ENCODE results near the gene OR4A15. TPM values are rescaled to one million over a fixed set of nuclear protein-coding genes. Genes with fewer than 3 reads are reported as not detected.

The OR4A15 gene
- total RNA-seq, 1 donor from 2014 or later, result not detected

Other genes with a start within 250 kb of the OR4A15 start
- not detected in 2 replicates for gene TRIM48, start 105.8 kb upstream of the OR4A15 start, total RNA-seq
- gene OR4A16, start 24.8 kb upstream of the OR4A15 start, total RNA-seq, result not detected in 2 replicates
- gene OR4C15, start 186.5 kb downstream of the OR4A15 start, total RNA-seq, result not detected in 2 replicates
- gene OR4C16, start 204.2 kb downstream of the OR4A15 start, total RNA-seq, result not detected in 2 replicates
- not detected in 2 replicates for gene OR4C11, start 239.7 kb downstream of the OR4A15 start, total RNA-seq